Stimulated activated CD4-positive, alpha-beta T cell treated with anti-CD3 and anti-CD28 coated beads, TNF-alpha, amount 100 ng/mL, for 1 hour (primary cell): Measurements from ENCODE around the gene MRPS26.
A peak's percentile ranks its signal among the peaks of the same experiment; 100 is the strongest.
"Not testable (repeated sequence)": the region's sequence is repeated elsewhere in the genome, so short reads cannot be mapped to it uniquely, and the experiment has no call there.

Experiments
- DNase-seq, 3 donors: peaks; one replicate each; pipeline ENCODE4 v3.0.0-alpha.2; 2020; ENCODE audit warnings: low read depth in 3 of 3, low spot score in 1 of 3

Gene MRPS26

DNA sequence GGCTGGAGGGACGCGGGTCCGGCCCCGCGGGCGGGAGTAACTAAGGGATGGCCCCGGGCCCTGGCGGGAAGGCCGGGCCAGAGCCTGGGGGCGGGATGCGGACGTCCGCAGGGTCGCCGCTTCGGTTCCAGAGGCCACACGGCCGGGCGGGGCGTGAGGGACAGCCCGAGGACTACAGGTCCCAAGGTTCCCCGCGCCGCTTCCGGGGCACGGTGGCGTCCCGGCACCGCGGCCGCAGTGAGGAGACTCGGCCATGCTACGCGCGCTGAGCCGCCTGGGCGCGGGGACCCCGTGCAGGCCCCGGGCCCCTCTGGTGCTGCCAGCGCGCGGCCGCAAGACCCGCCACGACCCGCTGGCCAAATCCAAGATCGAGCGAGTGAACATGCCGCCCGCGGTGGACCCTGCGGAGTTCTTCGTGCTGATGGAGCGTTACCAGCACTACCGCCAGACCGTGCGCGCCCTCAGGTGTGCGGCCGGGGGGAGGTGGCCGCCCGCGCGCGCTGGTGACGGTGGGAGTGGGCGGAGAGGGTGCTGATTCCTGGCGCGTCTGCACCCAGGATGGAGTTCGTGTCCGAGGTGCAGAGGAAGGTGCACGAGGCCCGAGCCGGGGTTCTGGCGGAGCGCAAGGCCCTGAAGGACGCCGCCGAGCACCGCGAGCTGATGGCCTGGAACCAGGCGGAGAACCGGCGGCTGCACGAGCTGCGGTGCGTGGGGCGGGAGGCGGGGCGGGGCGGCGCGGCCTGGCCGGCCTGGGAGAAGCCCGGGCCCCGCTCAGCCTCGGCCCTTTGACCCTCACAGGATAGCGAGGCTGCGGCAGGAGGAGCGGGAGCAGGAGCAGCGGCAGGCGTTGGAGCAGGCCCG, at the start of gene MRPS26:
MRPS26 (plus strand) TSS at position 237 of the 861 bp plus-strand sequence; CDS start at position 254, 17 bp downstream.
- peak; percentile 21 to 71 (median 49) for DNase-seq

DNA sequence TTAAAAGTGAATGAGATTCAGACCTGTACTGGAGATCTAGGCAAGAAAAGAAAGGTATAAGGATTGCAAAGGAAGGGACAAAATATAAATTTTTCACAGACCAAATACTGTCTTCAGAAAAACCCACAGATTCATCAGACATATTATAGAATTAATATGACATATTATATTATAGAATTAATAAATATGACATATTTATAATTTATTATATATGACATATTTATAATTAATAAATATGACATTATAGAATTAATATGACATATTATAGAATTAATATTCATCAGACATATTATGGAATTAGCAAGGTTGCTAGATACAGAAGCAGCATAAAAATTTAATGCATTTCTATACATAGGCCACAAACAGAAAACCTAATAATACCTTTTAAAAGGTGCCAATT, 47.1 kb upstream of the MRPS26 start:
- no peak for DNase-seq

DNA sequence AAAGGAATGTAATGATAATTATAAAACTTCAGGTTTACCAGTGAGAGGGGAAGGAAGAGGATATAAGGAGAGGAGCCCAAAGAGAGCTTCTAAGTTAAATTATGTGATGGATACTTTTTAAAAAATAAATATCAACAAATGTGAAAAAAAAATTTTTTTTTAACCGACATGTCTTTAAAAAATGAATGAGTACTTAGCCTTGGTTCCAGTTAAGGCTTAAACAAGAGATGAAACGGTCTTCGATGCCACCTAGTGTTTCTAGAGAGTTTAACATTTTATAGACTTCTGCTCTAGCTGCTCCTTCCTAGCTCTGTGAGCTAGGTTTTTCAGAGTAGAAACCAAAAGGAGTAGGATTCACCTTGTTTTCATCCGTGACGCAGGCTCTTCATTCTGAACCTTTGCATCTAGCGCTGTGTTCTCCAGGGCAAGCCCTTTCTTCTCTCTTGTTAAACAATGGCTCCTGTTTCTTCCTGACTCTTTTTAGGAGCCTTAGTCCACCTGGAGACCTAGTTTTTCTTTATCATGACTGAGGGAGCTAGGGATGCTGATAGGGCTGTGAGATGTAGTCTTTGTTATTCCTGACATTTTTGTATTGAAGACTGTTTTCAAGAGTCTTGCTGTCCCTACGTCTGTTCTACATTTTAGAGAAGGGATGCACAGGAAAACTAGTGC, 44.9 kb upstream of the MRPS26 start:
- no peak for DNase-seq

DNA sequence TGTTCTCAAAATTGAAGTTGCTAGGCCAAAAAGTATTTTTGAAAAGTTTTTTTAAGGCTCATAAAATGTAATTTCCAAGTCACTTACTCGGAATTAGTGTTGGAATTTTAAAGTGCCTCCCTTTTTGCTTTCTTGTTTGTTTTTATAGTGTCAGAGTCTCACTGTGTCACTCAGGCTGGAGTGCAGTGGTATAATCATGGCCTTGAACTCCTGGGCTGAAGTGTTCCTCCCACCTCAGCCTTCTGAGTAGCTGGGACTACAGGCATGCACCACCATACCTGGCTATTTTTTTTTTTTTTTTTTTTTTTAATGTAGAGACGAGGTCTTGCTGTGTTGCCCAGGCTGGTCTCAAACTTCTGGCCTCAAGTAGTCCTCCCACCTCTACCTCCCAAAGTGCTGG, 42.4 kb upstream of the MRPS26 start:
- no peak for DNase-seq

DNA sequence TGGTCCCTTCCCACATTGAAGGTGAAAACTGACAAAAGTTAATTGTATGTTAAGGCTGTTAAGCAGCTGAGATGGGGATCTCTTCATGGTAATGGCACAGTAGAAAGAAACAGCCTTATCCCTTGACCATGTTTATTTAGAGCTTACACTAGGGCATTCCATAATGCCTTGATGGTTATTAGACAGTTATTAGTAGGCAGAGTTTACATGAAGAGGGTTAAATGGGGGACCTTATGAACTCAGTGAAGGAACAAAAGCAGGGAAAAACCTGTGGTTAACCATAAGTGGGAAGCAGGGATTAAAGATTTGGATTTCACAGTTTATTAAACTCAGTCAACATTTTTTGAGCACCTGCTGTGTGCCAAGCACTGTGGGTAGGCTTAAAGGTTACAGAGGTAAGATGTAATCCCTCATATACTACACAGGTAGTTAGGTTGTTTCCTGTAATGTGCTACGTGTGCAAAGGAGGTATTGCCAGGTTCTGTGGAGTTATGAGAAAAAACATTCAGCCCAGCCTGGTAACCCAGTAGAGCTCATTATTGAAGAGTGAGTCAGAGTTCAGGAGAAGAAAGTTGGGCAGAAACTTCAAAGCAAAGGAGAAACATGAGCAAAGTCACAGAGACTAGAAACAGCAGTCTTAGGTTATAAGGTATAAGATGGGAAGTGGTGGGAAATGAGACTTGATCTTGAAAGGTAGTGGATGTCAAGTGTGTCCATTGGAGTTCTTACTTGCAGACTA, 34.7 kb upstream of the MRPS26 start:
- DNase-seq, result no peak

DNA sequence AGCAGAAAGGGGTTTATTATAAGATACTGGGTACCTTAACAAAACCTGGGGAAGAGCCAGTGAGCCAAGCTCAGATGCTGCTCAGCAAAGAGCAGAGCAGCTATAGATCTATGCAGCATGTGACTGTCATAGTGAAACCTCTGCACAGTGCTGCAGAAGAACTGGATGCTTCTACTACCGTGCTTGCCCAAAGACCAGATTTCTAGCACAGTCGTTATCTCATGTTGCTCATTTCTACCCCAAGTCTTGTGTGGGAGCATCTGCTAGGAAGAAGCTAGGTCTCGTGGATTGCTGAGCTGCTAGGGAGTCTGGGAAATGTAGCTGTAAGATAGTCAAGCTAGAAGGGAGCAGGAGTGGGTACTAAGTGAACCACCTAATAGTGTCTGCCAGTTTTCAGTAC, 34.1 kb upstream of the MRPS26 start:
- DNase-seq, result no peak

DNA sequence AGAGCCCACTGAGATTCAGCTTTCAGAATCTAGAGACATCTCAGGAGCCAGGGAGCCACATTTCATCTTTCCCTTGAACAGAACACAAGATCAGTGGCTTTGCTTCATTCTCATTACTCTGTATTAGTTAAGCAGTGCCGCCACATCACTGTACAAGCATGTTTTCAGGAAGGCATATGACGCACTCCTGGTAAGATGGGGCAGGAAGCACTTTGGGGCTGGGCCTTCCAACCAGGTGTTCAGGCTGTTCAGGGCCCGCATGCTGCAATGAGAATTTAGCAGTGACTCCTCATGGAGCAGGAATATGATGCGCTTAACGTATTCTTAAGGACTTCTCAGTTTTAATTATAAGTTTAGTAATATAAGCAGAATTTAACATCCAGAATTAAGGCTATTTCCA, 32.1 kb upstream of the MRPS26 start:
- DNase-seq, result no peak

DNA sequence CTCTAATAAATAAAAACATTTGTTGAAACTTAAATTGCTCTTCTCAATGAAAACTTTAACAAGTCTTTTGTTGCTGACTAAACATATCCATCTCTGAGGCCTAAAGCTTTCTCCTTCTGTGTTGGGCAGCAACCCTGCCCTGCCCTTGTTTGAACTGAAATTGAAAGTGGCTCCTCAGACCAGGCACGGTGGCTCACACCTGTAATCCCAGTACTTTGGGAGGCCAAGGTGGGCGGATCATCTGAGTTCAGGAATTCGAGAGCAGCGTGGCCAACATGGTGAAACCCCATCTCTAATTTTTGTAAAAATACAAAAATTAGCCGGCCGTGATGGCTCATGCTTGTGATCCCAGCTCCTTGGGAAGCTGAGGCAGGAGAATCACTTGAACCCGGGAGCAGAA, 31.7 kb upstream of the MRPS26 start:
- DNase-seq, result no peak

DNA sequence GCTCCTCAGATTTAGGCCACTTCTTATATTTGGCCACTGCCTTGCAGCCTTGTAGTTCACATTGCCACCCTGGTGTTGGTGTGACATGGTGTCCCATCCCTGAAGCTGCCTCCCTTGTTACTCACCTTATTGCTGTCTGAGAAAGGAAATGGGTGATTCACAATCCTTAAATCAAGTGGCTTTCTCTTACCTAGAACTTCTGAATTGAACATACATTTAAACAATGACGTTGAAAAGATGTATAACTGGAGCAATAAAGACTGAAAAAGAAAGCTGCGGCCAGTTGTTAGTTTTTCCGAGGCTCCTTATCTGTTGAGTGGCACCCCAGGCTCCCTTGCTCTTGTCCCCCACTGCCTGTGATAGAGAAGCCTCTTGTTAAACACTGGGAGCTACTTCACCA, 31.2 kb upstream of the MRPS26 start:
- no peak for DNase-seq

DNA sequence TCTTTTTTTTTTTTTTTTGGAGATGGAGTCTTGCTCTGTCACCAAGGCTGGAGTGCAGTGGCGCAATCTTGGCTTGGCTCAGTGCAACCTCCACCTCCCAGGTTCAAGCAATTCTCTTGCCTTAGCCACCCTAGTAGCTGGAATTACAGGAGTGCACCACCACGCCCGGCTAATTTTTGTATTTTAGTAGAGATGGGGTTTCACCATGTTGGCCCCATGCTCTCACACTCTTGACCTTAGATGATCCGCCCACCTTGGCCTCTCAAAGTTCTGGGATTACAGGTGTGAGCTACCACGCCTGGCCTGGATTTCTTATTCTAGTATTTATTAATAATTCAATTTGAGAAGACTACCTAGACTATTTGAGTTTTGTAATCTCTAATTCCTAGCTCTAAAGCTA, 30.6 kb upstream of the MRPS26 start:
- not testable (repeated sequence) for DNase-seq

DNA sequence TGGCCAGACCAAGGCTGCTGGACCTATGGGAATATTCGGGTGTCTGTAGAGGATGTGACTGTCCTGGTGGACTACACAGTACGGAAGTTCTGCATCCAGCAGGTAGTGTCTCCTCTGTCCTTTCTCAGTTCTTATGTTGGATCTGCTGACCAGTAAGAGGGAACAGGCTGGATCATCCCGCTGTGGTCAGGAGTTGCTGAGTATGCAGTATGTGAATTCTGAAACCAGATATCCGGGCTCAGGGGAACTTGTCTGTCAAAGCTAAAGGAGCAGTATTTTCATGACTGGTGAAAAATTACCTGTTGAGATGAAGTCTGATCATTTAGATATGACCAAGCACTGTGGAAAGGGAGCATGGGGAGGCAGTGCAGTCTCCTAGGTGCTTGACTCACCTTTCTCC, 24.5 kb upstream of the MRPS26 start:
- DNase-seq, result no peak

DNA sequence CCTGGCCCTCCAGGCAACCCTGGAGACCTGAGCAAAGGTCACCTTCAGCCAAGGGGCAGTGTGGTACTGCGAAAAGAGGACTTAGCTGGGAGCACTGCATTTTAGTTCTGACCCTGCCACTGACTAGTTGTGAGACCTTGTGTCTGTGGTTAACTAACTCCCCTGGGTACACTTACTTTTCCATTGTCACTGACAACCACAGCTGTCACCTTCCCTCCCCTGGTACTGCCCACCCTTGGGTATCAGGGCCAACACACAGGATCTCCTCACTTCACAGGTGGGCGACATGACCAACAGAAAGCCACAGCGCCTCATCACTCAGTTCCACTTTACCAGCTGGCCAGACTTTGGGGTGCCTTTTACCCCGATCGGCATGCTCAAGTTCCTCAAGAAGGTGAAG, 24.1 kb upstream of the MRPS26 start:
- no peak for DNase-seq

DNA sequence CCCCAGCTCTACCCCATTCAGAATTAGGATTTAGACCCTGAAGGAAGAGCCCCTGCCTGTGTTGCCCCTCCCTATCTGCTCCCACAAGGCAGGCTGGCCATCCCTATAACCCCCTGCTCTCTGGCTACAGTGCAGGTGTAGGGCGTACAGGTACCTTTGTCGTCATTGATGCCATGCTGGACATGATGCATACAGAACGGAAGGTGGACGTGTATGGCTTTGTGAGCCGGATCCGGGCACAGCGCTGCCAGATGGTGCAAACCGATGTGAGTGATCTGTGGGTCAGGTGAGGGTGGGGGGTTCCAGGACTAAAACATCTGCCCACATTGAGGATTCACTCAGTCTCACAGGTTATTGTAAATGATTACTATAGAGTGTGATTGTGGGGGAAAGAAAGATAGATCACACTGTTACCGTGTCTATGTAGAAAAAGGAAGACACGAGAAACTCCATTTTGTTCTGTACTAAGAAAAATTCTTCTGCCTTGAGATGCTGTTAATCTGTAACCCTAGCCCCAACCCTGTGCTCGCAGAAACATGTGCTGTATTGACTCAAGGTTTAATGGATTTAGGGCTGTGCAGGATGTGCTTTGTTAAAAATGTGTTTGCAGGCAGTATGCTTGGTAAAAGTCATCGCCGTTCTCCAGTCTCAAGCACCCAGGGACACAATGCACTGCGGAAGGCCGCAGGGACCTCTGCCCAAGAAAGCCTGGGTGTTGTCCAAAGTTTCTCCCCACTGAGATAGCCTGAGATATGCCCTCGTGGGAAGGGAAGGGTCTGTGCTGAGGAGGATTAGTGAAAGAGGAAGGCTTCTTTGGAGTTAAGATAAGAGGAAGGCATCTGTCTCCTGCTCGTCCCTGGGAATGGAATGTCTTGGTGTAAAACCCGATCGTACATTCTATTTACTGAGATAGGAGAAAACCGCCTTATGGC, 23.0 kb upstream of the MRPS26 start:
- DNase-seq, result not testable (repeated sequence)

DNA sequence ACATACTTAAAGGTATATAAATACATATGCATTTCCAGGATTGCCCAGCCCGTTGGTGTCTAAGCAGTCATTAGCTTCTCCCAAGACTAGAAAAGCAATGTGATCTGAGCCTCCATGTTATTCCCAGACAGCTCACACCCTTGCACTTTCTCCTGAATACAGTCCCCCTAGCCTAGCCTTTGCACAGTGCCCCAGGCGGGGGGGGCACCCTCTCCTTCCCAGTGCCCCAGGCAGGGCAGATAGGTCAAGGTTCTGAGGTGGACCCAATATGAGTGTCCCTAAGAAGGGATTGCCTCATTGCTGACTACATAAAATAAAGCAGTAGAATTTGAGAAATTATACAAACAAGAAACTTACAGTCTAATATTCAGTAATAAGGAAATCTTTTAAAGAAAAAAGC, 17.9 kb upstream of the MRPS26 start:
- no peak for DNase-seq

DNA sequence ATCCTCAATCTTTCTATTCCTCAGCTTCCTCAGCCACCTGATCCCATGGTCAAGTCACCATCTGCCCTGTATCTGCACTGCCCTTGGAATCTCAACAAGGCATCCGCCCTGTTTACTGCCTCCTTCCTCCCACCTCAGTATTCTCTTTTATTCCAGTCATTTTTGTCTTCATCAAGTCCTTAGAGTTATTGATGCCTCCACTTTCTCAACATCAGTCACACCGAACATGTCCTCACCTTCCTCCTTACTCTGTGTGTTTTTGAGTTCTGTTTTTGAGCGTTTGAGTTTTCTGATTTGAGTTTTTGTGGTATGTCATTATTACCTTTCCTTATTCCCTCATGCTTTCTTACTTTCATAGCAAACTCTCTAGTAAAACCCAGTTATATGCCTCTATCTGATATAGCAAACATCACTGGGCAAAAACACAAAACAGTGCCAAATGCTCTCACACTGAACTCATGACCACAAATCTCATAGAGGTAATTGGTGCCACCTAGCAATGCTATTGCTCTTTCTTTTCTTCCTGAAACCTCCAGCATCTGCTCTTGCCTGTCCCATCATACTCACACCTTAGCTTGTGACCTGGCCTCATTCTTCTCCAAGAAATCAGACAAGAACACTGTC, 14.2 kb upstream of the MRPS26 start:
- no peak for DNase-seq

DNA sequence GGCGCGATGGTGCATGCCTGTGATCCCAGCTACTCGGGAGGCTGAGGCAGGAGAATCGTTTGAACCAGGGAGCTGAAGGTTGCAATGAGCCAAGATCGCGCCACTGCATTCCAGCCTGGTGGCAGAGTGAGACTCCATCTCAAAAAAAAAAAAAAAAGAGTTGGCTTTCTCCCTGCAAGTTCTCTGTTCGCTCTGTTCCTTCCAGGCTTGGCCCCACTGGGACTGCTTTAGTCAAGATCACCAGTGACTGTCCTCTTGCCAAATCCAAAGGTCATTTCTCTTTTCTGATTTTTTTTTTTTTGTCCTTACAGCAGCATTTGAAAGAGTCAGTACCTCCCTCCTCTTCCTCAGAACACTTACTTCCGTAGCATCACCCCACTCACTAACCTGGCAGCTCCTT, 13.2 kb upstream of the MRPS26 start:
- DNase-seq, result no peak

DNA sequence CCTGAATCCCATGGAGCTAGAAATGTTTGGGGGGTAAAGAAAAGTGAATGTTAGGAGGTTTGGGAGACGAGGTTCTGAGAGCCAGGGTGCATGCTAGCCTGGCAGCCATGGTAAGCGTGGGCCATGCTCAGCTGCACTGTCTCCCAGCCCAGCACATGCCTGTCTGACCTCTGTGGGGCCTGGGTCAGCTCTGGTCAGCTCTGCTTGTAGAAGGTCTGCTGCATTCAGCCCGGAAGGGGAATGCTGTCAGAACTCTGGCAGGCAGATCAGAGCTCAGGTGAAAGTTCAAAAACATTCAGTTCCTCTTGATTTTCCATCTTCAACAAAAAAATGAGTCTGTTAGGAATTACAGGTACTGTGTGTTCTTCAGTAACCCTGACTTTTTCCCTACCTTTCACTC, 8.2 kb upstream of the MRPS26 start:
- DNase-seq, result no peak

DNA sequence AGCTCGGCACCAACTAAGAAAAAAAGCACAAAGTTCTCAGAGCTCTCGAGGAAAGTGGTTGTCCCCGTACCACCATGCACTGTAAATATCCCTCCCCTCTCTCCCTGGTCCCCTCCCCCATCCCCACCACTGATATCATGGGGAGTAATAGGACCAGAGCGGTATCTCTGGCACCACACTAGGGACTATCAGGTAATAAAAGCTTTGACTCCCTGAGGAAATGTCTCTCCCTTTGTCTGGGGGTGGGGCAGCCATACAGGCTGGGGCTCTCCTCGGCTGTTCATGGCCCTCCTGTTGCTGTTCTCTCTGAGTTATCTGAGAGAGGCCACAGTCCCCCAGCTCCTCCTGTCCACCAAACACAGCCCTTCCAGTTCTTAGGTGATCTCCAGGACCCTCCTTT, 7.4 kb upstream of the MRPS26 start:
- no peak for DNase-seq

DNA sequence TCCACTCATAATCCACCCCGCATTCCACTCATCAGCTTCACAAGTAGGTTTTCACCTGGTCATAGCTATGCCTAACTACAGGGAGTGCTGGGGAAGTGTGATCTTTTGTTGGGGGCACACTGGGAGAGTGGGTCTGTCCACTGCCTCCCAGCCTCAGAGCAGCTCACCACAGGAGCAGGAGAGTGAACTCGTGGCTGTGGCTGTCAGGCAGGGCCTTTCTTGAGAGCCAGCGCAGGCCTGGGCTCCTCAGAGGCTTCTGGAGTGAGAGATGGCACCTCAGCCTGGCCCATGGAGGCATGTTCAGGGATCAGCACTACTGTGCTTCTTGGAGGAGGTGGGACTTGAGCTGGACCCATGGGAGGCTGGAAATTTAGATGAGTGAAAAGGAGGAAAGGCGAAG, 6.4 kb upstream of the MRPS26 start:
- no peak for DNase-seq

DNA sequence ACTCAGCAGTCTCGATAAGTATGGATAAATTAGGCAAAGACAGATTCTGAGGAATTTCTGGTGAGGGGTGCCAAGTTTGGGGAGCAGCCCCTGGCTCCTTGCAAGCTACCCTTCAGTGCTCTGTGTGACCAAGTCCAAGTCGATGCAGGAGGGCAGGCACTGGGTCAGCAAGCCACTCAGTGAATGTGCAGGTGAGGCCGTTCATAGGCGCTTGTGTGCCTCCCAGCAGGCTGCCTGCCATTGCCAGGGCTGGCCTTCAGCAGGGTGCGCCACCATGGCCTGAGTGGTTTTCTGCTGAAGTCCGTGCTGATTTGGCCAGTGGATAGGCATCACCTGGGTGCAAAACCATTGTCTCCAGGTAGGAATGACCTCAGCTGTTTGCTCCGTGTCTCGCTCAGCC, 5.8 kb upstream of the MRPS26 start:
- no peak for DNase-seq
